Calu3 (cell line): ENCODE results near the gene DESI2. TPM values are rescaled to one million over a fixed set of nuclear protein-coding genes. Genes with fewer than 3 reads are reported as not detected.

Source experiments
- BruUV-seq: library from RNA; stranded (reverse); fragments of 400-500 nt; replicated peaks from 2 replicates; lab custom pipeline; 2021; lab: Mats Ljungman, UMichigan
- CTCF ChIA-PET: fragments of 300-600 bp; sonication (Branson Sonifier 250); formaldehyde crosslinking; loops from one replicate; lab custom pipeline; 2022; ENCODE audit warnings: antibody characterized with exemption; lab: Charles Lee
- DNase-seq: peaks from one replicate; pipeline ENCODE4 v3.0.0; 2022
- H3K27ac Mint-ChIP-seq: one replicate; pipeline ENCODE4 v1.8.0; 2022; ENCODE audit warnings: mixed read lengths; ENCODE audit not compliant: unreplicated experiment
- H3K27me3 Mint-ChIP-seq: one replicate; pipeline ENCODE4 v1.8.0; 2022; ENCODE audit warnings: mixed read lengths; ENCODE audit not compliant: unreplicated experiment
- H3K36me3 Mint-ChIP-seq: one replicate; pipeline ENCODE4 v1.8.0; 2022; ENCODE audit warnings: mild to moderate bottlenecking, moderate library complexity, mixed read lengths; ENCODE audit not compliant: insufficient read depth, unreplicated experiment
- H3K4me1 Mint-ChIP-seq: one replicate; pipeline ENCODE4 v1.8.0; 2022; ENCODE audit warnings: mild to moderate bottlenecking, low read depth, mixed read lengths; ENCODE audit not compliant: unreplicated experiment
- H3K4me3 Mint-ChIP-seq: one replicate; pipeline ENCODE4 v1.8.0; 2022; ENCODE audit warnings: mild to moderate bottlenecking, low read depth, moderate library complexity, mixed read lengths; ENCODE audit not compliant: unreplicated experiment
- H3K9me3 Mint-ChIP-seq: one replicate; pipeline ENCODE4 v1.8.0; 2022; ENCODE audit warnings: low read depth, mixed read lengths; ENCODE audit not compliant: unreplicated experiment
- intact Hi-C: fragments of 100-400 bp; cut with micrococcal nuclease; formaldehyde crosslinking; loops from one replicate; pipeline ENCODE4 v1.10.0; 2022; ENCODE audit not compliant: unreplicated experiment
- total RNA-seq: library from RNA; stranded (reverse); gene quantifications from 2 replicates; pipeline ENCODE4 v1.2.3, GENCODE V29; 2022
- TF ChIP-seq, protein P1 (sequence below): fragments of 200-600 bp; IDR thresholded peaks from one replicate; pipeline ENCODE4 v1.8.0; 2022; ENCODE audit warnings: antibody characterized with exemption; ENCODE audit not compliant: unreplicated experiment

DESI2 gene
- total RNA-seq, 1 experiment from 2014 or later = 39.1 TPM

DNA sequence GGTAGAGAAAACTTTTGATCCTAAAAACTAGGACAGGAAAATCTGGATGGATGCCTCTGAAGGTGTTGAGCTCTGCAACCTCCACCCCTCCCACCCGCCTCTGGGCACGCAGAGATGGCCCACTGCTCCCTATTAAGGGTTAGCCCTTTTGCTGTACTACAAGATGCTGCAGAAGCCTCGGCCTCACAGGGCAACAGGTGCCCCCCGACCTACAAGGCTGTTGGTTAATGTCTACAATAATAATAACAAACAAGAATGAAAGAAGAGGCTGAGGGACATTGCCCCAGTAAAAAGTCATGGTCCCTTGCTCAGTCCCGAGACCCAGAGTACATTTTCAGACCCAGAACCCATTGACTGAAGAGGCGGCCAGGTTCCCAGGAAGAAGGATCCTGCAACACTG is 7.5 kb upstream of the DESI2 start:
- intact Hi-C loops = no loop called here
- no TSS peak for BruUV-seq
- CTCF ChIA-PET = interaction anchor here (0.7 kb wide), 1 partner anchor 103 kb away, joined by 3 read pairs; no protein-coding TSS in a partner anchor

DNA sequence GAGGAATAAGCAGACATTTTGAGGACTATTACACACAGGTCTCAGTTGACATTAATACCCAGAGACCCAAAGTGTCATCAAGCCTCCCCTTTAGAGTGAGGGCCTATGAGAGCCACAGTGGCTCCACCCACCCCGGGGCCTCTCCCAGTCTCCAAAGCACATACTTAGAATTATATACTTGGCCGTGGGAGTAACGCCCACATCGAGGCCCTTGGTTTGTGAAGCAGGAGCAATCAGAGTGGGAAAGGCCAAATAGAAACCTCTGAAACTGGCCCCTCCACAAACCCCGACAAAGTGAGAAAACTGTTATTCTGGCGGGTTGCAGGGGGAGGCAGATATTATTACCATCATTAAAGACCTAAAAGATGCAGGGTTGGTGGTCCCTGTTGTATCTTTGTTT is 7.0 kb upstream of the DESI2 start:
- BruUV-seq = no TSS peak
- no peak for DNase-seq
- Mint-ChIP-seq H3K27ac (no peak overlapping the region), H3K9me3 (no peaks in the 10 kb centered on the region), H3K36me3 (no peaks in the 10 kb centered on the region), H3K4me3 (no peak overlapping the region), H3K27me3 (peaks cover 61% of the 10 kb centered on the region), H3K4me1 (no peaks in the 10 kb centered on the region)
- TF ChIP-seq, protein P1, sequence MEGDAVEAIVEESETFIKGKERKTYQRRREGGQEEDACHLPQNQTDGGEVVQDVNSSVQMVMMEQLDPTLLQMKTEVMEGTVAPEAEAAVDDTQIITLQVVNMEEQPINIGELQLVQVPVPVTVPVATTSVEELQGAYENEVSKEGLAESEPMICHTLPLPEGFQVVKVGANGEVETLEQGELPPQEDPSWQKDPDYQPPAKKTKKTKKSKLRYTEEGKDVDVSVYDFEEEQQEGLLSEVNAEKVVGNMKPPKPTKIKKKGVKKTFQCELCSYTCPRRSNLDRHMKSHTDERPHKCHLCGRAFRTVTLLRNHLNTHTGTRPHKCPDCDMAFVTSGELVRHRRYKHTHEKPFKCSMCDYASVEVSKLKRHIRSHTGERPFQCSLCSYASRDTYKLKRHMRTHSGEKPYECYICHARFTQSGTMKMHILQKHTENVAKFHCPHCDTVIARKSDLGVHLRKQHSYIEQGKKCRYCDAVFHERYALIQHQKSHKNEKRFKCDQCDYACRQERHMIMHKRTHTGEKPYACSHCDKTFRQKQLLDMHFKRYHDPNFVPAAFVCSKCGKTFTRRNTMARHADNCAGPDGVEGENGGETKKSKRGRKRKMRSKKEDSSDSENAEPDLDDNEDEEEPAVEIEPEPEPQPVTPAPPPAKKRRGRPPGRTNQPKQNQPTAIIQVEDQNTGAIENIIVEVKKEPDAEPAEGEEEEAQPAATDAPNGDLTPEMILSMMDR = no peak
- intact Hi-C loops = no loop called here
- CTCF ChIA-PET = interaction anchor here (0.7 kb wide), 1 partner anchor 103 kb away, joined by 3 read pairs; no protein-coding TSS in a partner anchor

More for the DNA sequence above, 7.5 kb upstream of the DESI2 start:
- no peak overlapping the region for H3K4me3 Mint-ChIP-seq
- no peaks in the 10 kb centered on the region for H3K4me1 Mint-ChIP-seq
- TF ChIP-seq, protein P1 = no peak
- no peak overlapping the region for H3K27ac Mint-ChIP-seq
- H3K27me3 Mint-ChIP-seq = peaks cover 56% of the 10 kb centered on the region
- no peak for DNase-seq
- H3K9me3 Mint-ChIP-seq = no peaks in the 10 kb centered on the region
- H3K36me3 Mint-ChIP-seq = no peaks in the 10 kb centered on the region

DNA sequence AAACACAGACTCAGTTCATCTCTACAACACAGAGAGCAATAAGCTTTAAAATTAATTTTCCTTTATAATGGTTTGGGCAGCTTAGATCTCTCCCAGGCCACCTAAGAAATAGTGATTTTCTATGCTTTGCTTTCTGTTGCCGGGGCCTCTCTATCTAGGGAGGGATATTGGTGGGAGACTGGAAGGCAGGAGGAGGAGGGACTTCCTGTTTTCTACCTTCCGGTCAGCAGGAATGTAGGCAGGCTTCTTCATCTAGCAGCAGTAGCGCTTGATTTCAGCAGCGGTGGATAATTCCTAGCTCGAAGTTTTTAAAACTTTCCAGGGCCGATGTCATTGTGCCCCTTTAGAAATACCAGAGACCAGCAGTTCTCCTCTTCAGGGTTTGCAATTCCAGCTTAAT is 5.1 kb upstream of the DESI2 start:
- DNase-seq = no peak

DNA sequence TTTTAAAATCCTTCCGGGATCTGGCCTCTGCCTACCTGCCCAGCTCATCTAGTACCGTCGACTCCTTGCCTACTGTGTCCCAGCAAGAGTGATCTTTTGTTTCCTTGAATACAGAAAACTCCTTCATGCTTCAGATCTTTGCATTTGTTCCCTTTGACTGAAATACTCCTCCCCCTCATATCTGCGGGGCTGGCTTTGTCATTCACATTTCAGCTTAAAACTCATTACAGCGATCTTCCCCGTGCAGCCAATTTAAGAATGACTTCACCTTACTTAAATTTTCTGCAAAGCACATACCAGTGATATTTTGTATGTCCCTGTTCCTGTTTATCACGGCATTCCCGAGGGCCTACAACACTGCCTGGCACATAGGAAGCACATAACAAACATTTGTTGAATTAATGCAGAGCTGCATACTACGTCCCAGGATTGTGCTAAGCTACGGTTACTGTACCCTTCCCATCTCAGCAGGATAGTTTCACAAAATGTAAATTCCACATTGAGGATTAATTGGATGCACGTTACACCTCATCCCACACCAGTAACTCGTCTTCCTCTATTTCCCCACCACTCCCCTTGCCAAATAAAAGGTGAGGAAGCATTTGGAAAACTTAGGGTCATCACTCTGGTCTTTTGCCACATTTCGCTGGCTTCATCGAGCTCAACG is 837 bp upstream of the DESI2 start:
- BruUV-seq = no TSS peak
- Mint-ChIP-seq H3K4me1 (peaks cover 7% of the 10 kb centered on the region), H3K9me3 (no peaks in the 10 kb centered on the region), H3K27ac (no peak overlapping the region), H3K27me3 (peaks cover 20% of the 10 kb centered on the region), H3K4me3 (no peak overlapping the region), H3K36me3 (no peaks in the 10 kb centered on the region)
- DNase-seq = no peak
- CTCF ChIA-PET = interaction anchor here (0.8 to 1.1 kb wide), 2 partner anchors 28 to 49 kb away, joined by 4 to 8 read pairs; no protein-coding TSS in a partner anchor
- TF ChIP-seq, protein P1 = no peak
- intact Hi-C loops = loop anchor here (10.0 kb wide), 1 partner anchor 197 kb away; the partner anchor contains the start of gene ADSS2

More for the DNA sequence above, 5.1 kb upstream of the DESI2 start:
- peaks cover 7% of the 10 kb centered on the region for H3K4me1 Mint-ChIP-seq
- no peak overlapping the region for H3K27ac Mint-ChIP-seq
- H3K9me3 Mint-ChIP-seq = no peaks in the 10 kb centered on the region
- H3K27me3 Mint-ChIP-seq = peaks cover 47% of the 10 kb centered on the region
- no peak overlapping the region for H3K4me3 Mint-ChIP-seq
- intact Hi-C loops = no loop called here
- BruUV-seq = no TSS peak
- CTCF ChIA-PET = no interaction called here
- TF ChIP-seq, protein P1 = no peak
- H3K36me3 Mint-ChIP-seq = no peaks in the 10 kb centered on the region
